Lower lobe of right lung (tissue), 2 donors: ENCODE data around the gene EIF3L. TPM values are rescaled to one million over a fixed set of nuclear protein-coding genes. Genes with fewer than 3 reads are reported as not detected.

Source experiments
- ATAC-seq, 2 donors: fragments of 200-7000 bp; cut with Tn5 transposase; one replicate each; pipeline ENCODE4 v1.9.1; 2020 to 2022; ENCODE audit warnings: mild to moderate bottlenecking in 2 of 2, moderate library complexity in 2 of 2
- DNase-seq: peaks from one replicate; pipeline ENCODE4 v3.0.0-alpha.2; 2020
- H3K27ac ChIP-seq: fragments of 200-600 bp; one replicate; pipeline ENCODE4 v1.8.0; 2022
- H3K27me3 ChIP-seq: fragments of 200-600 bp; one replicate; pipeline ENCODE4 v1.8.0; 2022; ENCODE audit warnings: low read depth
- H3K36me3 ChIP-seq: fragments of 200-600 bp; one replicate; pipeline ENCODE4 v1.8.0; 2022; ENCODE audit warnings: mild to moderate bottlenecking
- H3K4me1 ChIP-seq: fragments of 200-600 bp; one replicate; pipeline ENCODE4 v1.8.0; 2022
- H3K4me3 ChIP-seq: fragments of 200-600 bp; one replicate; pipeline ENCODE4 v1.8.0; 2022; ENCODE audit warnings: mild to moderate bottlenecking
- H3K9me3 ChIP-seq: fragments of 200-600 bp; one replicate; pipeline ENCODE4 v1.8.0; 2022
- intact Hi-C: fragments of 100-400 bp; cut with DNase I; formaldehyde crosslinking; loops from one replicate; pipeline ENCODE4 v1.11.0; 2022
- total RNA-seq: library from RNA; stranded (reverse); fragmentation: NEBNext Ultra II Directional; extraction: Animal tissue kit (Norgen Biotek cat#: 25700); gene quantifications from one replicate; pipeline ENCODE4 v1.2.1, GENCODE V29; 2021
- TF ChIP-seq, protein P1 (sequence below): fragments of 200-600 bp; IDR thresholded peaks from one replicate; pipeline ENCODE4 v1.8.0; 2022; ENCODE audit warnings: antibody characterized with exemption, mild to moderate bottlenecking
- donor health status: DM: no; HTN: yes; CAD: no; lungs with severe emphysema.

EIF3L gene
- total RNA-seq, 1 donor from 2014 or later: 385 TPM

DNA sequence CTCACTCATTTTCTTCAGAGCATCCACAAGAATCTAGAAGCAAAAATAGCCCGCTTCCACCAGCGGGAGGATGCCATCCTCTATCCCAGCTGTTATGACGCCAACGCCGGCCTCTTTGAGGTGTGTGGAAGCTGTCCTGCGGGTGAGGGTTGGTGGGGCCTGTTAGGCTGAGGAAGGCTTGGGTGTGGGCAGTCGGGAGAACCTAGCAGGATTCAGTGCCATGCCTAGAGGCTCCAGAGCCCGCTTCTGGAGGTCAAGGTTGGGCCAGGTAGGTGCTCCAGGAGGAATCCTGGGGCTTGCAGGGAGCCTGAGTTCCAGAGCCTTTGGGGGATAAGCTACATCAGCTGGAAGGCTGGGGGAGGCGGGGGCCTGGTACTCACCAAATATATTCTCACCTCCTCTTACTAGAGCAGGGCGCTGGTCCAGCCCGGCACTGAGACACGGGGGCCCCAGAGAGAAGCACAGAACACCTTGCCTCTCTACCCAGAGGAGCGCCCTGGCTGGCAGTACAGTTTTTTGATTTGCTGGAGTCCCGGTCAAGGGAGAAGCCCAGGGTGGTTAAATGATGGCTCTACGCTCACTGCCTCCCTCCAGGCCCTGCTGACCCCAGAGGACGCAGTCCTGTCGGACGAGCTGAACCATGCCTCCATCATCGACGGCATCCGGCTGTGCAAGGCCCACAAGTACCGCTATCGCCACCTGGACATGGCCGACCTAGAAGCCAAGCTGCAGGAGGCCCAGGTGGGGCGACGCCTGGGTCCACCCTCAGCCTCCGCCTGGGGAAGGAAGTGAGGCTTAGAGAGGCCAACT lies 36.1 kb upstream of the EIF3L start:
- no peak for DNase-seq
- no peak for ATAC-seq
- Histone ChIP-seq H3K27ac (no peak overlapping the region), H3K9me3 (no peaks in the 10 kb centered on the region), H3K36me3 (no peaks in the 10 kb centered on the region), H3K4me1 (peaks cover 18% of the 10 kb centered on the region), H3K4me3 (no peak overlapping the region), H3K27me3 (no peaks in the 10 kb centered on the region)
- TF ChIP-seq, protein P1, sequence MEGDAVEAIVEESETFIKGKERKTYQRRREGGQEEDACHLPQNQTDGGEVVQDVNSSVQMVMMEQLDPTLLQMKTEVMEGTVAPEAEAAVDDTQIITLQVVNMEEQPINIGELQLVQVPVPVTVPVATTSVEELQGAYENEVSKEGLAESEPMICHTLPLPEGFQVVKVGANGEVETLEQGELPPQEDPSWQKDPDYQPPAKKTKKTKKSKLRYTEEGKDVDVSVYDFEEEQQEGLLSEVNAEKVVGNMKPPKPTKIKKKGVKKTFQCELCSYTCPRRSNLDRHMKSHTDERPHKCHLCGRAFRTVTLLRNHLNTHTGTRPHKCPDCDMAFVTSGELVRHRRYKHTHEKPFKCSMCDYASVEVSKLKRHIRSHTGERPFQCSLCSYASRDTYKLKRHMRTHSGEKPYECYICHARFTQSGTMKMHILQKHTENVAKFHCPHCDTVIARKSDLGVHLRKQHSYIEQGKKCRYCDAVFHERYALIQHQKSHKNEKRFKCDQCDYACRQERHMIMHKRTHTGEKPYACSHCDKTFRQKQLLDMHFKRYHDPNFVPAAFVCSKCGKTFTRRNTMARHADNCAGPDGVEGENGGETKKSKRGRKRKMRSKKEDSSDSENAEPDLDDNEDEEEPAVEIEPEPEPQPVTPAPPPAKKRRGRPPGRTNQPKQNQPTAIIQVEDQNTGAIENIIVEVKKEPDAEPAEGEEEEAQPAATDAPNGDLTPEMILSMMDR: no peak
- intact Hi-C loops: loop anchor here (10.0 kb wide), 1 partner anchor 52 kb away; no protein-coding TSS in a partner anchor

DNA sequence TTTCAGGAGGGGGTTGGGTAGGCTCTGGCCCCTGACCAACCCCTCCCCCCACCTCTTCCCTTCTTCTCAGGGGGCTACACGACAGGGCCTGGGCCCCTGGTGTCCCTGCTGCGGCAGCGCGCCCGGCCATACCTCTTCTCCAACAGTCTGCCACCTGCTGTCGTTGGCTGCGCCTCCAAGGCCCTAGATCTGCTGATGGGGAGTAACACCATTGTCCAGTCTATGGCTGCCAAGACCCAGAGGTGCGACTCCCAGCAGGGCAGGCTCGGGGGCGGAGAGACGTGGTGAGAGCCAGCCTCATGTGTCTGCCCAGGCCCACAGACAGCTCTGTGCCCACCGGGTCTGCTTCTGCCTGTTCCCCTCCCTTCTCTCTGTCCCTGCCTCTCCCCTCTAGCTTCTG lies 33.6 kb upstream of the EIF3L start:
- TF ChIP-seq, protein P1: no peak
- DNase-seq: no peak
- H3K27ac ChIP-seq: no peak overlapping the region
- intact Hi-C loops: loop anchor here (10.0 kb wide), 1 partner anchor 49 kb away; no protein-coding TSS in a partner anchor
- peaks cover 20% of the 10 kb centered on the region for H3K4me1 ChIP-seq
- H3K9me3 ChIP-seq: no peaks in the 10 kb centered on the region
- ATAC-seq: no peak
- no peaks in the 10 kb centered on the region for H3K36me3 ChIP-seq
- H3K27me3 ChIP-seq: peaks cover 18% of the 10 kb centered on the region
- no peak overlapping the region for H3K4me3 ChIP-seq

DNA sequence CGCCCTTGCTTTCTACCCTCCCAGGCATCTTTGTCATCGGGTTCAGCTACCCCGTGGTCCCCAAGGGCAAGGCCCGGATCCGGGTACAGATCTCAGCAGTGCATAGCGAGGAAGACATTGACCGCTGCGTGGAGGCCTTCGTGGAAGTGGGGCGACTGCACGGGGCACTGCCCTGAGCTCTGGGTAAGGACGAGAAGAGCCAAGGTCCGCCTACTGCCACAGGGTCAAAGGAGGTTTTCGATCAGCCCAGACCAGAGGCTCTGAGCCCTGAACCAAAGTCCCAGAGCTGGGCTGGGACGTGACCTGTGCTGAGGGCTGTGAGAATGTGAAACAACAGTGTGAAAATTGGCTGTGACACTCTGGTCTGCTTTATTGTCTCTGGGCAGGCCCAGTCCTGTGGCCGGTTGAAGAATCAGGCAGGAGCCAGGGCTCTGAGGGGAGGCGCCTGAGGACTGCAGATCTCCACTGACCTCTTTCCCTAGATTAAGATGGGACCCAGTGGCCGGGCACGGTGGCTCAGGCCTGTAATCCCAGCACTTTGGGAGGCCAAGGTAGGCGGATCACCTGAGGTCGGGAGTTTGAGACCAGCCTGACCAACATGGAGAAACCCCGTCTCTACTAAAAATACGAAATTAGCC lies 32.6 kb upstream of the EIF3L start:
- H3K4me3 ChIP-seq: no peak overlapping the region
- DNase-seq (no peak), ATAC-seq (no peak)
- no peaks in the 10 kb centered on the region for H3K9me3 ChIP-seq
- intact Hi-C loops: loop anchor here (10.0 kb wide), 1 partner anchor 48 kb away; no protein-coding TSS in a partner anchor
- H3K27ac ChIP-seq: no peak overlapping the region
- TF ChIP-seq, protein P1: no peak
- H3K4me1 ChIP-seq: peaks cover 20% of the 10 kb centered on the region
- H3K36me3 ChIP-seq: no peaks in the 10 kb centered on the region
- H3K27me3 ChIP-seq: peaks cover 27% of the 10 kb centered on the region

DNA sequence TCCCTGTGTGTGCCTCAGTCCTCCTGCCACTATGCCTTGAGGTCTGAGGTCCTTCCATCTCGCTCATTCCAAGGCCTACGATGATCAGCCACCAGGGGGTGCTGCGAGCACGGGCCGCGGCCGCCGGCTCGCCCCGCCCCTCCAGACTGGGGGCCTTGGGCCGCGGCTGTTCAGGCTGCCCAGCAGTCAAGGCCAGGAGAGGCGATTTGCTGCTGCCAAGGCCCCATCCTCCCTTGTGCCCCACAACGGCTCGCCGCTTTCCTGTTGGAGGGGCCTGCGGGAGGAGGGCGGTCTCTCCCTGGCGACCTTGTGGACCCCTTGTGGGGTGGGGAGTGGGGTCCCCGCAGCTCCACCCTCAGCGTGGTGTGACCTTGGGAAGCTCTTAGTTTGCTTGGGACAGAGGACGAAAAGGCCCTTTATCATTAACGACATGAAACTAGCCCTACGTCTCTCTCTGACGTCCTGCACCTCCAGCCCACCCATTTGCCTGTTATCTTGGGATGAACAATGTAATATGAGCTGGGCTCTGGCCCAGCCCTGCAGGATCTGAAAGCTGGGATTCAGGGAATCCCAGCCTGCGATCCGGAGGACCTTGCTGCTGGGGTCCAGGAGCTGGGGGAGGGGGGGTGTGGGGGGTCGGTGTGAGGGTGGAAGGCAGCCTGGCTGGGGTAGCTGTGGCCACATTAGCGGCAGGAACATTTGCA lies 31.4 kb upstream of the EIF3L start:
- Histone ChIP-seq H3K36me3 (no peaks in the 10 kb centered on the region), H3K9me3 (no peaks in the 10 kb centered on the region), H3K4me1 (peaks cover 20% of the 10 kb centered on the region), H3K4me3 (peak overlapping the region; percentile 49), H3K27ac (no peak overlapping the region), H3K27me3 (peaks cover 39% of the 10 kb centered on the region)
- TF ChIP-seq, protein P1: peak; percentile 96
- intact Hi-C loops: loop anchor here (10.0 kb wide), 1 partner anchor 47 kb away; no protein-coding TSS in a partner anchor
- ATAC-seq: peak; percentile 95 to 96
- DNase-seq: peak; percentile 83

DNA sequence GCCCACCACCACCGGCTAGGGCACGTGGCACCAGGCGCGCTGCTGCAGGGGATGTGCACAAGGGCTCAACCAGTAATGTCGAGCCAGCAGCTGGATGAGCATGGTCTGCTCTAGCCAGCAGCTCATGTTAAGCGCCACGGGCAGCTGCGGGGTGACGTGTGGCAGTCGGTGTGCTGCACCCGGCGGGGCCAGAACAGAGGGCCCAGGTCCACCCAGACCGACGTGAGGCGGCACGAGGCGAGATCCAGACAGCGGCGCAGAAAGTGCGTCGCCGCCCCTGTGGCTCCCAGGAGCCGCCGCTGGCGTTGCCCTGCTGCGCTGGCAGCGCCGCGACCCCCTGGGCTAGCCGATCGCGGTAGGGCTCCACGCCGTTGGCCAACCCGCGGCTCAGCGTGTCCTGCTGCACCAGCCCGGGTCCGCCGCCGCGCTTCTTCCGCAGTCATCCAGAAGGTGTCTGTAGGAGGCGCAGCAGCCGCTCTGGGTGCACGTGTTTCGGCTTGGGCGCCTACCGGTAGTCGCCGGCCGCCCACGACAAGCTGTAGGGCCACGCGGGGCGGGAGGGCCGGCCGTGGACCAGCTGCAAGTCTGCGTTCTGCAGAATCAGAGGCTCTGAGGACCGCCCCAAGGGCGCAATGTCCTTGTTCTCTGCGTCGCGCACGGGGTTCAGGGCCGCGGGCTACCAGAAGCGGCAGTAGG lies 30.7 kb upstream of the EIF3L start:
- ATAC-seq (peak; percentile 77 to 81), DNase-seq (peak; percentile 84)
- TF ChIP-seq, protein P1: peak; percentile 46
- intact Hi-C loops: loop anchor here (10.0 kb wide), 1 partner anchor 46 kb away; no protein-coding TSS in a partner anchor
- no peaks in the 10 kb centered on the region for H3K36me3 ChIP-seq
- no peak overlapping the region for H3K27ac ChIP-seq
- peak overlapping the region; percentile 49 for H3K4me3 ChIP-seq
- H3K27me3 ChIP-seq: peaks cover 46% of the 10 kb centered on the region
- H3K9me3 ChIP-seq: no peaks in the 10 kb centered on the region
- peaks cover 20% of the 10 kb centered on the region for H3K4me1 ChIP-seq
